Mammary epithelial cell (primary cell): ENCODE measurements around the gene KLHL35.

Source experiments
- CTCF ChIP-seq, 2 donors: IDR thresholded peaks in 1 of 2; conservative IDR thresholded peaks in 1 of 2; 2 replicates each; pipeline ENCODE4 v1.5.1; 2011 to 2012; ENCODE audit warnings: inconsistent platforms in 2 of 2, low read length in 2 of 2, mild to moderate bottlenecking in 2 of 2, control low read depth in 1 of 2, low read depth in 1 of 2; ENCODE audit not compliant: insufficient read depth in 1 of 2; ENCODE audit errors: extremely low read depth in 1 of 2
- EZH2 ChIP-seq: IDR thresholded peaks from 2 replicates; pipeline ENCODE4 v1.6.1; 2012; ENCODE audit warnings: low read length, inconsistent platforms, borderline replicate concordance

DNA sequence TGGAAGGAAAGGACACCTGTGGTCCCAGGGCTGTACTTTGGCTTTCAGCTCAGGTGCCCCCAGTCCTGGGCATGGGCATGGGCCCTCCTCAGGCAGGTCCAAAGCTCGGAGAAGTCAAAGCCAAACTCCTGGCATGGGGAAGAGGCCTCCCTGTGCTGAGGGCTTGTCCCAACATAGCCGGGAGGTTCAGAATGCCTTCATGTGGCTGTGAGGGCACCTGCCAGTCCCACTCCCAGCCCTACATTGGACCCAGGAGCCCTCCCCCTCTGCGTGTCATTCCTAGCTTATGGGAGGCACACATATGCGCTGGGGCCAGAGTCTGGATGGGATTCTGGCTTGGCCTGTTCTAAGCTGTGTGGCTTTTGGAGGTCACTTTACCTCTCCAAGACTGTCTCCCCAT, 1.0 kb upstream of the KLHL35 start:
- TF ChIP-seq CTCF (conservative IDR thresholded peaks at IDR 0.05 in 1 of 2, IDR thresholded peaks at IDR 0.05 in 1 of 2; ENCODE audit: extremely low read depth in 1 of 2, insufficient read depth in 1 of 2, low read depth in 1 of 2, low read length in 2 of 2) (no peak), EZH2 (no peak)
